ENCODE results near the gene CABLES2.

CABLES2 gene

DNA sequence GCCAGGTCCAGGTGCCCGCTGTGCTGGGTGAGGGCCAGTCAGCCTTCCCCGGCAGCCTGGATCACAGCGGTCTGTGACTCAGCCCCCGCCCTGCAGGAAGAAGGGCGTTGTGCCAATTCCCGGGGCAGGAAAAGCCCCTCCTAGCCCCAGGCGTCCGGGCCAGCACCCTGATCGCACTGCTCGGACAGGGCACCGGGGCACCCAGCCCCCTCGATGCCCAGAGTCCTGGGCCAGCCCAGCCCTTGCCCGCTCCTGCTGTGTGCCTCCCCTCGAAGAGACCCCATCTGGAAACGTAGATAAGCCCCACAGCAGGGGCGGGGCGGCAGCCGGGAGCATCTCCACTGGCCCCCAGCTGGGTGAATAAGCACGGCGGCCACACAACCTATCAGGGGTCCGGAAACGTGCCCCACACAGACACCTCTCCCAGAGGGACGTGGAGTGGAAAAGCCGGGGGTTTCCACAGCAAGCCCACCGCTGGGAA is 49.9 kb downstream of the CABLES2 start:
- no peak for FAIRE-seq

DNA sequence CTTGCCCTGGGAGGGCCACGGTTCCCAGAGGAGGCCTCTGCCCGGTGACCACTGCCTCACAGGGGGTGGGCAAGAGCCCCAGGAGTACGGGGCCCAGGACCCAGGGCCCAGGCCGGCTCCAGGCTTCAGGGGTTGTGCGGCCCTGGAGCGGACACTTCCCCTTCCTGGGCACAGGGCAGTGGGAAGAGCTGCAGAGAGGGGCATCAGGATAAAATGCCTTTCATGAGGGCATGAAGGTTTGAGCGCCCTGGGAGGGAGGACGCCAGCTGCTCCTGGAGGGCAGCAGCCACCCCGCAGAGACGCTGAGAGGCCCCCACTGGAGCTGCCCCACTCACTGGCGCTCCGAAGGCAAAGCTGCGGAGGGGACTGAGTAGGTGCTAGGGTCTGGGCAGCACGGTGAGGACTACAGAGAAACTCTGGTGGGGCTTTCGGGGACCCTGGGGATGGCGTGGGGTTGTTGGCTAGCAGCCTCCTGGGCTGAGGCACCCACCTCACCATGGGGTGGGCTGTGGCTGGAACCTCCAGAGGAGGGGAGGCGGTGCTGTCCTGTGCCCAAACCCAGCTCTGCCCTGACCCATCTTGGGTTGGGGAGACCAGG is 50.4 kb downstream of the CABLES2 start:
- FAIRE-seq: no peak

DNA sequence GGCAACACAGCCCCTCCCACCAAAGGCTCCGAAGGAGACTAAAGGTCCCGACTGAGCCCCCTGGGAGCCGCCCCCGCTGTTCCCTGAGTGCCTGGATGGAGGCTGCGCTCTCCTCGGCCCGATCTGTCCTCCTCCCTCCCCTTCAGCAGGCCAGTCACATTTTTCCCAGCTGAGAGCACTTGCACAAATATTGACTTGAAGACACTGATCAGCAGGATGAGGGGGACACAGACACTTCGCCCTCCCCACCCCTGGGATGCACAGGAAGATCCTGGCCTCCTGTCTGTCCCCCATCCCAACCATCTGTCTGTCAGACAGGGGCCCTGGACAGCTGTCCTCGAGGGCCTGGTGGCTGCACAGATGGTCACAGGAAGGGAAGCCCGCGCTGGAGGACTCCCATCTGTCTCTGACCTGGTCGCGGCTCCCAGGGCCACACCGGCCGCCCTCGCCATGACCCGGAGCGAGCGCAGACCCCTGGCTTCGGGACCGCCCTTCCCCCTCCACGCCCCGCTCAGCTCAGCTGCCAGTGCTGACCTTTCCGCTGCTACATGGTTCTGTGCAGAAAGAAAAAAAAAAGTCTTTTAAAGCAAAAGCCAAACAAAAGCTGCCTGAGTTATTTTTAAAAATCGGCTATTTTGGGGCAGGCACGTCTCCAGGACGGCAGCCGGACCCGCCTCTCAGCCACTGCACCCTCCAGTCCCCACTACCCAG is 51.1 kb downstream of the CABLES2 start:
- FAIRE-seq: no peak

DNA sequence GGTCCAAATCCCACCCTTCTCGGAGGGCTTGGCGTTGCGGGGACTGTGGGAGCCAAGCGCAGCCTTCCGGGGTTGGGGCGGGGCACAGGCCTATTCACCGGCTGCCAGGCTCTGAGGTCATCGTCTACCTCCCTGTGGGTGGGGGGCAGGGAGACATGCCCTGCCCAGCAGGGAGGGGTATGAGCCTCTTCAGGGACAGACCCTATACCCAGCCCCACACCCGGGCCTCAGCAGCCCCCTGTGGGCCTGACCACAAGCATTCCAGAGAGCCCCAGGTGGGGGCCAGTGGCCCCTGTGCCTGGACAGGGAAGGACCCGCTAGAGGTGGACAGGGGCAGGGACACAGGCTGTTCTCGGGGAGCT is 51.6 kb downstream of the CABLES2 start:
- no peak for FAIRE-seq

DNA sequence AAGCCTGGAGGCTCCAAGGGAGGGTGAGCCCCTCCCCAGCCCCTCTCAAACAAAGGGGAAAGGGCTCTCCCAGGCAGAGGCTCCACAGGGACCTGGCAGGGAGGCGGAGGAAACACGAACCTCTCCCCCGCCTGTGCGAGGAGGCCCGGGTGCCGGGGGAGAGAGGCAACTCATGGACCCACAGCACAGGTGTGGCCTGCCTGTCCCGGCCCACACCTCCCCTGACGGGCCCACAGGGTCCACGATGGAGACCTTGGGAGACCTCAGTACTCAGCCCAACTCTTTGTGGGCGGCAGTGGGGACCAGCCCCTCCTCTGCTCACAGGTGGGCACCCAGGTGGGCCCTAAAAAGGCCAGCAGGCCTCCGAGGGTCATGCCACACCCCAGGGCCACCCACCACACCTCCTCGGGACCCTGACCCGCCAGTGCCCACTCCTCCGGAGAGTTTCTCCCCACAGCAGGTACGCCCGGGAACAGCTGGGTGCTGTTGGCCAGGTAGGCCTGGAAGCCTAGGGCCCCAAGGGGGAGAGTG is 52.2 kb downstream of the CABLES2 start:
- no peak for FAIRE-seq

DNA sequence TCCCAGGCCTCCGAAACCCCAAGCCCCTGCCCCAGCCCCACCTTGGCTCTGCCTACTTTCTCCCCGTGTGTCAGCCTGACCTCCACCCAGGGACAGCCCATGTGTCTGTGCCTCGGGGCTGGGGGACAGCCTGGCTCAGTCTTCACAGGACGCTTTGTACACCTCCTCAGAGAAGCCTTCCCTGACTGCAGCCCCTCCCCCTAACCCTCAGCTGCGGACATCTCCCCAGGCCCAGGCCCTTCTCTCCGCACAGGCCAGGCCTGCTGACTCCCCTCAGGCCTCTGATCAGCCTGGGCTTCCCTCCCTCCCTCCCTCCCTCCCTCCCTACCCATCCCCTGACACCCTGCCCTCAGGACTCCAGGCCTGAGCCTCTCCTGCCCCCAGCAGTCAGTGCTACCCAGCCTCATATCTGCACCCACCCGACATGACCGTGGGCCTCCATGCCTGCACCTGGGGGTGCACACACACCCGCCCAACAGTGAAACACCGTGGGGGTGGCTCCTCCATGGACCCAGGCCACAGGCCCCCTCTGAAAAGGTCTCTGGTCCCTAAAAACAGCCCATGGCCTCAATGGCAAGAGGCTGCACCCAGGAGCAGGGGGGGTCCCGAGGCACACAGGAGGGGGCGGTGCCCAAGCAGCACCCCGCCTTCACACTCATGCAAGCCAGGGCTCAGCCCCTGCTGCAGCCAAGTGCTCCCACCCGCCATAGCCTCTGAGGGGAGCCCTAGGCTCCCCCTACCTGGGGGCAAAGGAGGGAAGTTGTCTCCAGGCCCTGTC is 52.9 kb downstream of the CABLES2 start:
- no peak for FAIRE-seq

DNA sequence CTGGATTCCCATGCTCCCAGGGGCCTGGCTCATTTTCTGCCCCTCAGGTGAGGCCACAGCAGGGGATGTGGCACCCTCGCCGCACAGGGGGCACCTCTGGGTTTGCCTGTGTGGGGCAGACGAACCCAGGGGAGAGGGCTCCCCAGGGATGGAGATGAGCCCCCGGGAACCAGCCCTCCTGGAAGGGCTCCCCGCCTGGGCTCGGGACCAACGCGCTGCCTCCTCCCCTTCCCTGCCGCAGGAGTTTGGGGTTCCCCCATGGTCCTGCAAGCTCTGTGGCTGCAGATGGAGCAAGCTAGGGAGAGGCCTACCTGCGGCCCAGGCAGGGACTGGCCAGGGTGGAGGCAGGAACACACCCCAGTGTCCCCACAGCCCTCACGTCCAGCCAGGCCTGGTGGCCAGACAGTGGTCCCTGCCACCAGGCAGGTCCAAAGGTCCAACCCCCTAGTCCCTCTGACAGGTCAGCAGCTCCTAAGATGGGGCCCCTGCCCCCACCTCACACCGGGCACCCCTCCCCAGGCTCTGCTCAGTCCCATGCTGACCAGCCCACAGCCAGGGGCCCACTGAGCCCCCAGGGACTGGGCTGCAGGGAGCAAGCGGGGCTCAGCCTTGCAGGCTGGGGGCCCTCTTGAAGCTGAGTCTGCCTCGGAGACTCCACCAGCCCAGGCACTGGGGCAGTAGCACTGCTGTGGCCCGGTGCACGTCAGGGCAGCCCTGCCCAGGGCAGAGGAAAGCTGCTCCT is 53.6 kb downstream of the CABLES2 start:
- FAIRE-seq: no peak

DNA sequence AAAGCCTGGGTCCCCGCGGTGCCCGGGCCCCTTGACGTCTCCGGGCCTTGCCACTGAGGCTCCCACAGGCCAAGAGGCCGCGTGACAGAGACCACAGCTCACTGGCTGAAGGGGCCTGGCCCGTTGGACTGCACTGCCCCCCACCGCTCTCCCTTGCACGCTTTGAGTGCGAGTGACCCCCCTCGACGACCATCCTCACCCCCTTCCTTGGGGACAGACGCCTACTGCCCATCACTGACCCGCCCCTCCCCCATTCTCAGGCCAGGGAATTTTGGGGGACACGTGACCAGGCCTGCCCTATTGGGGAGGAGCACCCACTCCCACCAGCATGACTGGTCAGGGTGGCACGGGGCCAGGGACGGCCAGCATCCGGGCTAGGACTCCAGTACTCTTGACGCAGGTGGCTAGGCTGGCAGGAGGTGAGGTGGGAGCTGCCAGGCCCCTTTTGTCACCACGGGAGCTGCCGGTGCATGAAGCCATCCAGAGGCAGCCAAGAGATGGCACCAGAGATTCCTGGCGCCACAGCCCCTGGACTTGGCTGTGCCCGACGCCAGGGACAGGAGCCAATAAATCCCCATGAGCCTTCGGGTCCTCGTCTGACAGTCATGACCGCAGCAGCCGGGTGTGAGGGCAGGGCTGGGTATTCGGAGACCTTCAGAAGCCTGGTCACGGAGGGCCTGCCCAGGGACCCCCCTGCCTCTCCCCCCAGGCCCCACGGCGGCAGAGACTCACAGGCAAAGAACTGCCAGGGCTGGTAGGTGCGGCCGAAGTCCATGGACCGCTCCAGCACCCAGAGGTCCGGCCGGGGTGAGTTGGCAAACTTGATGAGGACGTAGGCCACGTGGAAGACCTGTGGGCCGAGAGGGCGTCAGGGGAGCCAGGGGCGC is 54.4 kb downstream of the CABLES2 start:
- no peak for FAIRE-seq

DNA sequence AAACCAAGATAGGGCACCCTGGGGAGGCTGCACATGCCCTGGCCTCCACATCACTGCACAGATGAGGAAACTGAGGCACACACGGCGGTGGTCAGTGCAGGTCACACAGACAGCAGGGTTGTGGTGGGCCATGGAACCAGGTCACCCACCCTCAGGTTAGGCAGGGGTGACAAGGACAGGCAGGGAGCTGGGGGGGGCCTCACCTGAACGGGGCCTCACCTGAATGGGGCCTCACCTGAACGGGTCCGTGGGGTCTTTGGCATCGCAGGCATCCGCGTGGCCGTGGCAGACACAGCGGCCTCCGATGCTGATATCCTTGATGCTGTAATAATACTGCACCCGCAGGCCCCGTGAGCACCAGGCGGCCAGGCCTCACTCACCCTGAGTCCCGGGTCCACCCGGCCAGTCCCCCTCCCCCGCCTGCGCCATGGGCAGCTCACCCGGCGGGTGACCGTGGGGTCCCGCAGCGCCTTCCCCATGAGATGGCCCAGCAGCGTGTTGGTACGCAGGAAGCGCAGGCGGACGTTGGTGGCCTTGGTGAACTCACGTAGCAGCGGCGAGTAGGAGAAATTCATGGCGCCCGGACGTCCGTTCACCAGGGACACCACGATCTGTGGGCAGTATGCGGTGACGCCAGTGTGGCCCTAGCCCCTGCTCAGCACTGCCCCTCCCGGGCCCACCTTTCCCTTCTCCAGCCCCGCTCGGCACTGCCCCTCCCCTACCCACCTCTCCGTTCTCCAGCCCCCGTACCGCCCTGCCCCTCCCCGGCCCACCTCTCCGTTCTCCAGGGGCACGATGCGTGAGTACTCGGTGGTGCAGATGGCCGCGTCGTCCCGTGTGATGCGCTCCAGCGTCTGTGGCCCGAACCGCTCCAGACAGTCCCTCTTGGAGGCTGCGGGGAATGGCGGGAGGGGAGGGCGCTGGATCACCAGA is 55.4 kb downstream of the CABLES2 start:
- no peak for FAIRE-seq

DNA sequence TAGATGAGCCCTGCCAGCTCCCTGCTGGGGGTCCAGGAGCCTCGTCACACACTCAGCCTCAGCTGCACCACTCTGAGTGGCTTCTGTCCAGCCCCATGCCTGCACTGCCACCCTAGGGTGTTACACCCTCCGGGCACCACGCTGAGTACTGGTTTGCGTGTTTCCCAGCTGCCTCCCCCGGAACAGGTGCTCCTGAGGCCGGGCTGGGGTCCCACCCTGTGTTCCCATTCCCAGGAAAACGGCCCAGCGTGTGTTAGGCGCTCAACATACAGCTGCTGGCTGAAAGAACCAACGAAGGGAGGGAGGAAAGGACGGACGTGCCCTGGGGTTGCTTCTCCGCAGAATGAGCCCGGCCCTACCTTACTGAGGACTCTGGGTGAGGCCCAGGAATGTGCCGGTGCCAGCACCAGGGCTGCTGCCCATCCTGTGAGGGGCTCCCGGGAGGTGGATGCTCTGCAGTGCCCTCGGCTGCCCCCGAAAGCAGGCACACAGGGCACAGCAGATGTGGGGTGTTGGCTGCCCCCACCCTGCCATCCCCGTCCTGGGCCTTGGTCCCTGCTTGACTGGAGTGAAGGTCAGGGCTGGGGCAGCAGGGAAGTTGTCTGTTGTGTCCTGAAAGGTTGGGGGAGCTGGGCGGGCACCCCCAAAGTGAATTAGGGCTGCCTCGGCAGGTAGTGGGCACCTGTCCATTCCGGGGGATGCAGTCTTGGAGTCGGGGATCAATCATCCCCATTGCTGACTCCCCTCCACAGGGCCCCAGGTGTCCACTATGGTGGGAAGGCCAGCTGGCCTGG is 56.3 kb downstream of the CABLES2 start:
- FAIRE-seq: no peak

DNA sequence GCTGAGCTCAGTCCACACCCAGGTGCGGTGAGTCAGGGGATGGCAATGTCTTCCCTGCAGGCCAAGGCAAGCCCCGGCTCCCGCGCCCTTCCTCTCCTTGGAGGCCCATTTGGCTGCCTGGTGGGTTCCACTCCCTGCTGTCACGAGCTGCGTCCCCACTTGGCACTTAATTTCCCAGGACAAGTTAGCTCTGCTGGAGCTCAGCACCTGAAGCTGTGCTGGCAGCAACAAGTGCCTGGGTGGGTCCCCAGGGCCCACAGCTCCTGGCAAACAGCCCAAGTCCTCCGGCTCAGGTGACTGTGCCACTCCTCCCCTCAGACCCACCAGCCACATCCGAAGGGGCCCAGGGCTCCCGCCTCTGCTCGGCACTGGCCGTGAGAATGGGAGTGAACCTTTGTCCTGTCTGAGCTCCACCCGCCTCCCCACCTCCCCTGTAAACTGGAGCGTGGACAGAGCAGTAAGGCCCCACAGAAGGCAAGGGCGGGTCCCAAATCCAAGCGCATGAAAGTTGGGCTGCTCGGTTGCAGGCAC is 56.9 kb downstream of the CABLES2 start:
- no peak for FAIRE-seq

DNA sequence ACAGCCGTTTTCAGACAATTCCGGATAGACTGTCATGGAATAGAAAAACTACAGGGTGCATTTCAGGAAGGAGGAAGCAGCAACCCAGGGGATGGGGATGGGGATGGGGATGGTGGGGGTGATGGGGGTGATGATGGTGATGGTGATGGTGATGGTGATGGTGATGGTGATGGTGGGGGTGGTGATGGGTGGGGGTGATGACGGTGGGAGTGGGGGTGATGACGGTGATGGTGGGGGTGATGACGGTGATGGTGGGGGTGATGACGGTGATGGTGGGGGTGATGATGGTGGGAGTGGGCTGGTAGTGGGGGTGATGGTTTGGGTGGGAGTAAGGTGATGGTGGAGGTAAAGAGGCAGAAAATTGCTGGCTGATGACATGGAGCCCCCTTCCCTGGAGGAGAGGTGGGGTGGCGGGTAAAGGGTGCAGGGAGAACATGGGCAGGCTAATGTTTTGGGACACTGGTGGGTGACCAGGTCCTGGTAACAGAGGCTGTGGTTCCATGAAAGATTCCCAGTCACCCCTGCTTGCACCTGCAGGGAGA is 57.5 kb downstream of the CABLES2 start:
- no peak for FAIRE-seq

DNA sequence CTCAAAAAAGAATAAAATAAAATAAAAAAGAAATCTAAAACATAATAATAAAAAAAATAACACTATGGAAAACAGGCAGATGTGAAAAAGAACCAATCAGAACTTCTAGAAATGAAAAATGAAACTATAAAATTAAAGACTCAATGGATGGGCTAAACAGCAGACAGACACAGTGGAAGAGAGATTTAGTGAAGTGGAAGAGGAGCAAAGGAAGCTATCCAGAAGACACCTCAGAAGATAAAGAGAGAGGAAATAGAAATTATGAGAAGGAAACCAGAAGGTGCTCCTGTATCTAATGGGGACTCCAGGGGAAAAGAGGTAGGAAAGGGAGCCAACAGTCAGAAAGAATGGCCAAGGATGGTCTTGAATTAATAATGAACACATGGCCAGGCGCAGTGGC is 58.5 kb downstream of the CABLES2 start:
- FAIRE-seq: no peak

DNA sequence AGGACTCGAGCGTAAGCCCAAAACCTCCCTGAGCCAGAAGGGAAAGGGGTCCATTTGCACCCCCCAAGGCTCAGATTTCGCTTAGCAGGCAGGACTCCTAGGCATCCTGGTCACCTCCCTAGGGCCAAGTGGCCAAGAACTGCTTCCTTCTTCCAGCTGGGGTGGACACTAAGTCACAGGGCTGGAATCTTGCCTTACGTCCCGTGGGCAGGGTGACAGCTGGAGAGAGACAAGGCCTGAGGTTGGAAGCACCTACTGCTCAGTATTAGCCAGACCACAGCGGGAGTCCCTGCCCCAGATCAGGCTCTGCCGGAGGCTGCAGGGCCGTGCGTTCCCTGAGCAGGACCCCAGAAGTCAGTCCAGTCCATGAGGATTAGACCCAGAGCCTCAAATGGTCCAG is 59.6 kb downstream of the CABLES2 start:
- FAIRE-seq: no peak

DNA sequence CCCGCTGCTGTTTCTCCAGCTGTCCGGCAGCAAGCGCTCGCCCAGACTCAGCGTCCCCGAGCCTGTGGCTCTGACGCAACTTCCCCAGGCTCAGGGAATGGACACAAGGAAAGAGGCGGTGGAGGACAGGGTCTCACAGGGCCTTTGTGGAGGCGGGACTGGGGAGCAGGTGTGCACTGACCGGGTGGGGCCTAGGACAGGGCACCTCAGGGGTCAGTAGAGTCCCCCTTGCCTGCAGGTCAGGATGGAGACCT is 60.0 kb downstream of the CABLES2 start:
- no peak for FAIRE-seq

DNA sequence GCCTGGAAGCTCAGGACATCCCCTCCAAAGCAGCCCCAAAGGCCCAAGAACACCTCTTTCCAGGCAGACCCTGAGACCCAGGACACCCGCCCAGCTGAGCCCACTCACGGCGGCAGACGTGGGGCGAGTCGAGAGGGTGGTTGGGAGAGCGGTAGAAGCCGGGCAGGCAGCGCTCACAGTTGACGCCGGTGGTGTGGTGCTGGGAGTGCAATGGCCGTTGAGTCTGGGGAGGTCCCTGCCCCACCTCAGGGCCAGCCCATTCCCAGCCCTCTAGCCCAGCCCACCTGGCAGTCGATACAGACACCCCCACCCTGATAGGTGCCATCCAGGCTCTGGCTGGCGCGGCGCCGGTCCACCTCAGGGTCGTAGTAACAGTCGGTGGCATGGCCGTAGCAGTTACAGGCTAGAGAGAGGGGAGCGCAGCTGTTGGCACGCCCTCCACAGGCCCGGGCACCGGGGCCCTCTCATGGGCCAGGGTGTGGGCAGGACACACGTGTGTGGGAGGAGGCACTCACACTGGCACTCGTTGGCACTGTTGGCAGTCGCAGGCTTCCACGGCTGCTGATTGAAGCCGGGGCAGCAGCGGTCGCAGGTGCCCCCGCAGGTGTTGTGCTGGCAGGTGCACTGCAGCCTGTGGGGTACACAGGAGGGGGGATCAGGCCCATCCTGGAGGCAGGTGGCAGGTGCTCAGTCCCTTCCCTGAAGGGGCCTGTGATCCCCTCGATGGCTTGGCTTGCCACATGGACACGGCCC is 60.5 kb downstream of the CABLES2 start:
- no peak for FAIRE-seq

DNA sequence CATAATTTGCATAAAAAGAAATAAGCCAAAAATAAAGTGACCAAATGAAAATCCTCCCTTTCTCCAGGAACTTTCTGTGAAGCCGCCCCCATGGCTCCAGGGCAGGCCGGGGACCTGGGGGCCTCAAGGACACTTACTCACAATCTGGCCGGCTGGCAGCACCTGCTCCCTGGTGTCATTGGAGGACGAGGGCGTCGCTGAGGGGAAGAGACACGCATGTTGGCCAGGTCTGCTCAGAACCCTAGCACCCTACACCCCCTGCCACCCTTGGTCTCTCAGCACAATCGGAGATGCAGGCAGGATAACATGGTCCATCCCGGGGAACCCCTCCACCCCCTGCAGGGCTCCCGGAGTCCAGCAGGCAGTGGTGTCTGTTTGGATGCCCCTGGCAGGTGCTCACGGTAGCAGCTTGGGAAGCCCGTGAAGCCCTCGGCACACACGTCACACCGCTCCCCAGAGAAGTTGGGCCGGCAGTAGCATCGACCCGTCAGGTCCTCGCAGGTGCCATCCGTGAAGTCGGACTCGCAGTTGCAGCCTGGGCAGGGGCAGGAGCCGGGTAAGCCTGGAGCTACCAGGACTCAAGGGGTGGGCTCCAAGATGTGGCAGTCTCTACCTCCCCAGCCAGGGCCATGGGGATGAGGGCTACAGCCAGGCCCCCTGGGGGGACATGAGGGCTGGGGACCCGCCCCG is 61.3 kb downstream of the CABLES2 start:
- no peak for FAIRE-seq

DNA sequence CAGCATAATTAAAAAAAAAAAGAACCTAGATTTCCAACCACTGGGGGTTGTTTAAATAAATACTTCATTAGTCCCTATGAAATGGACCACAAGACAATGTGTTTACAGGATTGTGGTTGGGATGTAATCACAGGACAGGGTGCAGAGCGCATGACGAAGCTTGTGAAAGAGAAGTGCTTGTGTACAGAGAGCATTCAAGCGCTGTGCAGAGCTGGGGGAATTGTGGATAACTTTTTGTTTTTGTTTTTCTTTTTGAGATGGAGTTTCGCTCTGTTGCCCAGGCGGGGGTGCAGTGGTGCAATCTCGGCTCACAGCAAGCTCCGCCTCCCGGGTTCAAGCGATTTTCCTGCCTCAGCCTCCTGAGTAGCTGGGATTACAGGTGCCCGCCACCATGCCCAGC is 62.3 kb downstream of the CABLES2 start:
- no peak for FAIRE-seq
